Right lung (tissue), 5 donors: ENCODE results near the gene MED29. TPM values are rescaled to one million over a fixed set of nuclear protein-coding genes. Genes with fewer than 3 reads are reported as not detected.

Experiments used
- DNase-seq, 2 donors: peaks; one replicate each; pipeline ENCODE4 v3.0.0-alpha.2; 2013
- polyA plus RNA-seq, 5 donors: library from polyadenylated mRNA; unstranded; fragments of 120-200 nt; gene quantifications; one replicate each; pipeline versions ENCODE4 v1.2.1 to v1.2.3, GENCODE V29; 2013; ENCODE audit warnings: inconsistent platforms in 1 of 5, low replicate concordance in 1 of 5; ENCODE audit not compliant: insufficient read length in 5 of 5, insufficient read depth in 1 of 5

Gene MED29
- polyA plus RNA-seq, 5 donors, result 32.9 to 45.0 (median 34.4) TPM

- DNase-seq, result peak; percentile 76 to 80
These were observed 6.5 kb downstream of the MED29 start for GRCh38 chr19:39397360-39398296.

- no peak for DNase-seq
These were observed 7.2 kb downstream of the MED29 start for GRCh38 chr19:39398297-39398864.

GRCh38 chr19:39399668-39400050, 8.5 kb downstream of the MED29 start:
- no peak for DNase-seq

- no peak for DNase-seq
These were observed 8.9 kb downstream of the MED29 start for GRCh38 chr19:39400061-39400460.

GRCh38 chr19:39401070-39401548, 9.9 kb downstream of the MED29 start:
- DNase-seq, result no peak

GRCh38 chr19:39401549-39402345, 10.6 kb downstream of the MED29 start:
- DNase-seq, result no peak

GRCh38 chr19:39402346-39403300, 11.4 kb downstream of the MED29 start:
- peak; percentile 90 to 93 for DNase-seq

- peak; percentile 93 to 96 for DNase-seq
These were observed 12.4 kb downstream of the MED29 start for GRCh38 chr19:39403331-39404312.

- DNase-seq, result no peak
These were observed 14.2 kb downstream of the MED29 start for GRCh38 chr19:39405261-39405957.

- DNase-seq, result no peak
These were observed 14.9 kb downstream of the MED29 start for GRCh38 chr19:39405958-39406655.

- peak; percentile 85 to 88 for DNase-seq
These were observed 15.7 kb downstream of the MED29 start, which contains the start of gene ZFP36 for GRCh38 chr19:39406656-39407409. Gene ZFP36, plus strand, starts transcription at chr19:39406847. Its CDS starts 58 bp downstream, at chr19:39406905.

GRCh38 chr19:39407410-39407659, 16.2 kb downstream of the MED29 start:
- no peak for DNase-seq

GRCh38 chr19:39407660-39408391, 16.6 kb downstream of the MED29 start:
- DNase-seq, result no peak

- no peak for DNase-seq
These were observed 17.4 kb downstream of the MED29 start for GRCh38 chr19:39408392-39409207.

- peak; percentile 77 to 84 for DNase-seq
These were observed 18.2 kb downstream of the MED29 start for GRCh38 chr19:39409208-39410016.
